GM19043 (cell line): ENCODE data around the gene GATA6.

Experiments used
- ATAC-seq: cut with Tn5 transposase; IDR thresholded peaks from one replicate; pipeline ENCODE4 v1.9.1; 2021; ENCODE audit warnings: low read depth; ENCODE audit not compliant: unreplicated experiment

Gene GATA6

GRCh38 chr18:22169011-22169888 is at the start of gene GATA6:
TSS of gene GATA6 (plus strand) at chr18:22169589. CDS start at chr18:22171145, 1,556 bp downstream.
- ATAC-seq = no peak

- ATAC-seq = no peak
Observed at GRCh38 chr18:22124970-22125369, 44.4 kb upstream of the GATA6 start.

GRCh38 chr18:22128954-22129353 is 40.4 kb upstream of the GATA6 start:
- ATAC-seq = no peak

- ATAC-seq = no peak
Observed at GRCh38 chr18:22129778-22130177, 39.6 kb upstream of the GATA6 start.

- ATAC-seq = no peak
Observed at GRCh38 chr18:22132258-22132657, 37.1 kb upstream of the GATA6 start.

GRCh38 chr18:22132763-22133162 is 36.6 kb upstream of the GATA6 start:
- ATAC-seq = no peak

GRCh38 chr18:22136395-22136794 is 33.0 kb upstream of the GATA6 start:
- ATAC-seq = no peak

- ATAC-seq = no peak
Observed at GRCh38 chr18:22141211-22141610, 28.2 kb upstream of the GATA6 start.

GRCh38 chr18:22143347-22144340 is 25.7 kb upstream of the GATA6 start:
- no peak for ATAC-seq

- ATAC-seq = no peak
Observed at GRCh38 chr18:22145160-22145559, 24.2 kb upstream of the GATA6 start.

- no peak for ATAC-seq
Observed at GRCh38 chr18:22149710-22150109, 19.7 kb upstream of the GATA6 start.

- no peak for ATAC-seq
Observed at GRCh38 chr18:22152093-22152492, 17.3 kb upstream of the GATA6 start.

GRCh38 chr18:22153428-22153827 is 16.0 kb upstream of the GATA6 start:
- ATAC-seq = no peak

- ATAC-seq = no peak
Observed at GRCh38 chr18:22155584-22155983, 13.8 kb upstream of the GATA6 start.

- ATAC-seq = no peak
Observed at GRCh38 chr18:22159014-22159413, 10.4 kb upstream of the GATA6 start.

GRCh38 chr18:22161090-22161489 is 8.3 kb upstream of the GATA6 start:
- no peak for ATAC-seq

GRCh38 chr18:22163416-22164161 is 5.8 kb upstream of the GATA6 start:
- no peak for ATAC-seq

- ATAC-seq = no peak
Observed at GRCh38 chr18:22164337-22165048, 4.9 kb upstream of the GATA6 start.

GRCh38 chr18:22165049-22165602 is 4.3 kb upstream of the GATA6 start:
- no peak for ATAC-seq
